CD4-positive, alpha-beta T cell (primary cell): ENCODE measurements around the gene TLCD2. TPM values are rescaled to one million over a fixed set of nuclear protein-coding genes. Genes with fewer than 3 reads are reported as not detected.
"Not testable (repeated sequence)": the region's sequence is repeated elsewhere in the genome, so short reads cannot be mapped to it uniquely, and the experiment has no call there.

ENCODE experiments used
- ATAC-seq: fragments of 200-7000 bp; cut with Tn5 transposase; one replicate; pipeline ENCODE4 v1.10.0; 2022; ENCODE audit warnings: mild to moderate bottlenecking; ENCODE audit not compliant: poor library complexity
- CTCF ChIA-PET: fragments of 350-600 bp; sonication (Branson Sonifier 250); formaldehyde crosslinking; loops from one replicate; lab custom pipeline; 2021; ENCODE audit warnings: antibody characterized with exemption, inconsistent platforms; lab: Charles Lee
- POLR2A ChIA-PET: fragments of 350-600 bp; sonication (Branson Sonifier 250); formaldehyde crosslinking; loops from one replicate; lab custom pipeline; 2021; ENCODE audit warnings: antibody characterized with exemption, inconsistent platforms; lab: Charles Lee
- DNase-seq, 14 experiments: peaks; one replicate each; pipeline ENCODE4 v3.0.0-alpha.2; 2013 to 2020; ENCODE audit warnings: mixed read lengths in 2 of 14
- H3K27ac ChIP-seq, 2 donors: one replicate each; pipeline versions ENCODE4 v1.5.1 to v1.7.0; 2013; ENCODE audit warnings: low read length in 2 of 2, low read depth in 1 of 2, mild to moderate bottlenecking in 1 of 2
- H3K27me3 ChIP-seq, 2 experiments: 1 replicate in 1 of 2; 2 replicates in 1 of 2; pipeline versions ENCODE4 v1.6.1 to v1.7.0; 2013; ENCODE audit warnings: low read length in 2 of 2, control low read depth in 1 of 2, mild to moderate bottlenecking in 1 of 2, moderate library complexity in 1 of 2; ENCODE audit not compliant: insufficient read depth in 2 of 2, control insufficient read depth in 1 of 2
- H3K36me3 ChIP-seq: one replicate; pipeline ENCODE4 v1.6.1; 2013; ENCODE audit warnings: low read length, control low read depth; ENCODE audit not compliant: insufficient read depth
- H3K4me1 ChIP-seq: one replicate; pipeline ENCODE4 v1.6.1; 2013; ENCODE audit warnings: low read length, control low read depth; ENCODE audit not compliant: insufficient read depth
- H3K4me3 ChIP-seq: one replicate; pipeline ENCODE4 v1.5.1; 2013; ENCODE audit warnings: mild to moderate bottlenecking, low read length, moderate library complexity
- H3K9me3 ChIP-seq, 2 experiments: 1 replicate in 1 of 2; 2 replicates in 1 of 2; pipeline versions ENCODE4 v1.6.1 to v1.7.0; 2013; ENCODE audit warnings: low read length in 2 of 2, mild to moderate bottlenecking in 2 of 2, control low read depth in 1 of 2, moderate library complexity in 1 of 2; ENCODE audit not compliant: control insufficient read depth in 1 of 2, insufficient read depth in 1 of 2
- H3K27ac Mint-ChIP-seq: one replicate; pipeline ENCODE4 v1.8.0; 2020; ENCODE audit warnings: mixed read lengths
- H3K27me3 Mint-ChIP-seq: one replicate; pipeline ENCODE4 v1.8.0; 2021; ENCODE audit warnings: mixed read lengths
- H3K36me3 Mint-ChIP-seq: one replicate; pipeline ENCODE4 v1.8.0; 2021; ENCODE audit warnings: low read depth, mixed read lengths
- H3K4me1 Mint-ChIP-seq: one replicate; pipeline ENCODE4 v1.8.0; 2021; ENCODE audit warnings: low read depth, mixed read lengths
- H3K4me3 Mint-ChIP-seq: one replicate; pipeline ENCODE4 v1.8.0; 2020; ENCODE audit warnings: mild to moderate bottlenecking, mixed read lengths
- H3K9me3 Mint-ChIP-seq: one replicate; pipeline ENCODE4 v1.8.0; 2020; ENCODE audit warnings: mixed read lengths
- intact Hi-C, 2 experiments: fragments of 100-400 bp; cut with DNase I in 1 of 2; cut with micrococcal nuclease in 1 of 2; formaldehyde crosslinking; loops; one replicate each; pipeline versions ENCODE4 v1.15.1 to v1.9.0; 2023 to 2025; cut with DNase I, micrococcal nuclease
- total RNA-seq, 174 experiments: library from RNA in 2 of 174; stranded (reverse) in 2 of 174; gene quantifications; one replicate each; pipeline ENCODE4 v1.2.3 and lab custom pipeline; 2021 to 2026
- TF ChIP-seq, protein P1 (sequence below): fragments of 200-600 bp; IDR thresholded peaks from one replicate; pipeline ENCODE4 v1.8.0; 2022; ENCODE audit warnings: antibody characterized with exemption, mild to moderate bottlenecking

The TLCD2 gene
- total RNA-seq, 2 experiments from 2014 or later = 0.19 to 0.34 TPM

DNA sequence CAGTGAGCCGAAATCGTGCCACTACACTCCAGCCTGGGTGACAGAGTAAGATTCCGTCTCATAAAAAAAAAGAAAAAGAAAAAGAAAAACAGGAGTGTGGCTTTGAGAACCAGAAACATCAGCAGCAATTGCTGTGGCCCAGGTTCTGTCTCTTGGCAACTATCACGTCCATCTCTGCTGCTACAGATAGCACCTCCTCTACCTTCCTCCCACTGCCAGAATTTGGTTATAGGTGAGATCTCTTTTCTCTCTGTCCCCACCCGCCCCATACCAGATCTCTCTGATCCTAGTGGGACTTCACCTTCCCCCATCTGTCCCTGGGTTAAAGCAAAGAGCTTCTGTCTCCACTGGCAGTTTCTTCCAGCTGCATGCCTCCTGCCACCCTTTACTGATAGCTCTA, 3.1 kb downstream of the TLCD2 start:
- Mint-ChIP-seq H3K4me3 (peak overlapping the region; percentile 67), H3K9me3 (no peaks in the 10 kb centered on the region), H3K36me3 (no peaks in the 10 kb centered on the region), H3K27me3 (peaks cover 20% of the 10 kb centered on the region), H3K4me1 (peaks cover 26% of the 10 kb centered on the region), H3K27ac (peak overlapping the region; percentile 68)
- Histone ChIP-seq H3K27ac (peak overlapping the region in 1 of 2 donors; percentile 36), H3K36me3 (no peaks in the 10 kb centered on the region), H3K27me3 (peaks cover 15 to 16% of the 10 kb centered on the region in 2 experiments), H3K4me1 (peaks cover 45% of the 10 kb centered on the region), H3K4me3 (no peak overlapping the region), H3K9me3 (no peaks in the 10 kb centered on the region)
- POLR2A ChIA-PET = no interaction called here
- peak; percentile 59 for ATAC-seq
- intact Hi-C loops = no loop called here
- TF ChIP-seq, protein P1, sequence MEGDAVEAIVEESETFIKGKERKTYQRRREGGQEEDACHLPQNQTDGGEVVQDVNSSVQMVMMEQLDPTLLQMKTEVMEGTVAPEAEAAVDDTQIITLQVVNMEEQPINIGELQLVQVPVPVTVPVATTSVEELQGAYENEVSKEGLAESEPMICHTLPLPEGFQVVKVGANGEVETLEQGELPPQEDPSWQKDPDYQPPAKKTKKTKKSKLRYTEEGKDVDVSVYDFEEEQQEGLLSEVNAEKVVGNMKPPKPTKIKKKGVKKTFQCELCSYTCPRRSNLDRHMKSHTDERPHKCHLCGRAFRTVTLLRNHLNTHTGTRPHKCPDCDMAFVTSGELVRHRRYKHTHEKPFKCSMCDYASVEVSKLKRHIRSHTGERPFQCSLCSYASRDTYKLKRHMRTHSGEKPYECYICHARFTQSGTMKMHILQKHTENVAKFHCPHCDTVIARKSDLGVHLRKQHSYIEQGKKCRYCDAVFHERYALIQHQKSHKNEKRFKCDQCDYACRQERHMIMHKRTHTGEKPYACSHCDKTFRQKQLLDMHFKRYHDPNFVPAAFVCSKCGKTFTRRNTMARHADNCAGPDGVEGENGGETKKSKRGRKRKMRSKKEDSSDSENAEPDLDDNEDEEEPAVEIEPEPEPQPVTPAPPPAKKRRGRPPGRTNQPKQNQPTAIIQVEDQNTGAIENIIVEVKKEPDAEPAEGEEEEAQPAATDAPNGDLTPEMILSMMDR = no peak
- DNase-seq = peak in 3 of 14 experiments; percentile 73 to 83 (median 73)
- CTCF ChIA-PET = no interaction called here

DNA sequence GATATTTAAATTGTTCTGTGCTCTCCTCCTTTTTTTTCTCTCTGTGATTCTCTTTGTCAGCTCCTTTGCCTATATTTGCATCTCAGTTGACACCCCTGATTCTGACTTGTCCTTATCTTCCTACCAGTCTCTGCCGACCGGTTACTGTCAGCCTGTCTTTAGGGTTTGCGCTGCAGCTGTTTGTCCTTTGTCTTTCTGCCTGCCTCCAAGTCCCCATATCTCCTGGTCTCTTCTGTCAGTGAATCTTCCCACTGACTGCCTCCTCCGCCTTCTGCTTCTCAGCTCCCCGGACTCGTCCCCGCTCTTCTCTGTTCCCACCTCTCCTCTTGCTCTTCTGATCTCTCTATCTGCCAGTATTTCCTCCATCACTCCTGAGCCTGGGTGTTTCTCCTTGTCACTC, 5.2 kb downstream of the TLCD2 start:
- POLR2A ChIA-PET = no interaction called here

DNA sequence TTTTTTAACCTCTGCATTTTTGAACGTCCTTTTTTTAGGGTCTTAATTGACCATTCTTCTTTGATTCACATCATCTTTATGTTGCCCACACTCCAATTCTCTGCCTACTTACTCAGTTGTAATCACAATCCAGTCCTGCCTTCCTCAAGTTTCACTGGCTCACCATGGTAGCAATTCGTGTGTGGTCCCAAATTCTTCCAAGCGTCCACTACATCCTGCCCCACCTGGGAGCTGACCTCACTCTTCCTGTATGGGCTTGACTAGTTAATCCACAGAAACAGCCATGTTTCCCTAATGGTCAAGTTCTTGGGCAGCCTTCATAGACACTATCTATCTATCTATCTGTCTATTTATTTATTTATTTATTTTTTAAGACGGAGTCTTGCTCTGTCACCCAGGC, 7.1 kb downstream of the TLCD2 start:
- ChIA-PET POLR2A (no interaction called here), CTCF (no interaction called here)
- intact Hi-C loops = no loop called here
- TF ChIP-seq, protein P1 = no peak
- H3K36me3 Mint-ChIP-seq = no peaks in the 10 kb centered on the region
- no peaks in the 10 kb centered on the region for H3K9me3 Mint-ChIP-seq
- H3K4me3 Mint-ChIP-seq = no peak overlapping the region
- H3K27ac Mint-ChIP-seq = no peak overlapping the region
- DNase-seq (no peak), ATAC-seq (no peak)
- H3K27me3 Mint-ChIP-seq = peaks cover 15% of the 10 kb centered on the region
- peaks cover 9% of the 10 kb centered on the region for H3K4me1 Mint-ChIP-seq
- Histone ChIP-seq H3K4me1 (peaks cover 19% of the 10 kb centered on the region), H3K9me3 (no peaks in the 10 kb centered on the region), H3K27me3 (peaks cover 7 to 8% of the 10 kb centered on the region in 2 experiments), H3K36me3 (no peaks in the 10 kb centered on the region), H3K27ac (no peak overlapping the region), H3K4me3 (no peak overlapping the region)

More for the DNA sequence above, 5.2 kb downstream of the TLCD2 start:
- no peaks in the 10 kb centered on the region for H3K9me3 ChIP-seq
- Mint-ChIP-seq H3K27me3 (peaks cover 15% of the 10 kb centered on the region), H3K4me1 (peaks cover 9% of the 10 kb centered on the region), H3K9me3 (no peaks in the 10 kb centered on the region), H3K27ac (no peak overlapping the region), H3K36me3 (no peaks in the 10 kb centered on the region), H3K4me3 (no peak overlapping the region)
- ATAC-seq (no peak), DNase-seq (no peak)
- H3K4me1 ChIP-seq = peaks cover 33% of the 10 kb centered on the region
- H3K27me3 ChIP-seq = peaks cover 13% of the 10 kb centered on the region in 2 experiments
- H3K27ac ChIP-seq = no peak overlapping the region
- no peak overlapping the region for H3K4me3 ChIP-seq
- intact Hi-C loops = no loop called here
- no peaks in the 10 kb centered on the region for H3K36me3 ChIP-seq
- TF ChIP-seq, protein P1 = no peak
- CTCF ChIA-PET = no interaction called here

DNA sequence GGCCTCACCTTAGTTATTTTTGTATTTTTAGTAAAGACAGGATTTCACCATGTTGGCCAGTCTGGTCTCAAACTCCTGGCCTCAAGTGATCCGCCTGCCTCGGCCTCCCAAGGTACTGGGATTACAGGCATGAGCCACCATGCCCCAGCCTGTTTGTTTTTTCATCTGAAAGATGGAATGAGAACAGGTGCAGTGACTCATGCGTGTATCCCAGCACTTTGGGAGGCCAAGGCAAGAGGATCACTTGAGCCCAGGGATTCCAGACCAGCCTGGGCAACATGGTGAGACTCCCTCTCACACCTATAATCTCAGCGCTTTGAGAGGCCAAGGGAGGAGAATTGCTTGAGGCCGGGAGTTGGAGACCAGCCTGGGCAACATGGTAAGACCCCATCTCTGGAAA, 10.3 kb downstream of the TLCD2 start:
- H3K4me1 Mint-ChIP-seq, POLR2A ChIA-PET, H3K27me3 Mint-ChIP-seq, H3K36me3 Mint-ChIP-seq, H3K4me1 ChIP-seq, ATAC-seq, H3K9me3 ChIP-seq, CTCF ChIA-PET, DNase-seq, H3K27me3 ChIP-seq, H3K4me3 Mint-ChIP-seq, intact Hi-C loops, H3K4me3 ChIP-seq, H3K9me3 Mint-ChIP-seq, H3K36me3 ChIP-seq, H3K27ac Mint-ChIP-seq, H3K27ac ChIP-seq: not testable (repeated sequence)
